GM19395 (cell line): ENCODE measurements around the gene GET3.
A peak's percentile ranks its signal among the peaks of the same experiment; 100 is the strongest.
"Not testable (repeated sequence)": the region's sequence is repeated elsewhere in the genome, so short reads cannot be mapped to it uniquely, and the experiment has no call there.

Source experiments
- ATAC-seq: cut with Tn5 transposase; IDR thresholded peaks from one replicate; pipeline ENCODE4 v1.9.1; 2021; ENCODE audit warnings: mild to moderate bottlenecking, moderate library complexity; ENCODE audit not compliant: unreplicated experiment

Gene GET3

DNA sequence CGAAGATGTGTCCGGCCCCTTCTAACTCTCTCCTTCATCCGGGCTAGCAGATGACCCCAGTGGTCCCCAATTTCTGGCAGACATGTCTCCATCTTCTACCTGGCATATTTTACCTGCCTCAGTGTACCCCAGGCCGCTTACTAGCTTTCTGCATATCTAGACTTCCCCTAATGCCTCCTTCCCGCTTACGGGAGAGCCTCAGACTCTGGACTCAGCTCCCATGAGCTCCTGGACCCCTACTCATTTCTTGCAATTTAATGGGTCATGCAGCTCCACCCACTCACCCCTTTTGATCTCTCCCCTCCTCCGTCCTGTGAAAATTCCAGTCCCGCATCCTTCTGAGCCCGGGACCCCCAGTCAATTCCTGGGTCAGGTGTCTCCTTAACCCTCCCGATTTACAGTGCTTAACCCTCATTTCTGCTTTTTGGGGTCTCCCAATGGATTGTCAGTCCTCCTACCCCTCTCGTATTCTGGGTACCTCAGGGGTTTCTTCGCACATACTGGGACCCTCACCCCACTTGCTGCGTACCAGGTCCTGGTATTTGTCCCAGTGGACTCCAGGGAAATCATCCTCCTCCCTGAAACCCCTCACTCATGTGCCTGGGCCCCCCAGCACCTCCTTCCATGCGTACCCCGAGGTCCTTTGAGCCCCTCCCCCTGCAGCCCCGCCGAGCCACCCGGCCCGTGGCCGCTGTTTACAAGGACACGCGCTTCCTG is 53.5 kb downstream of the GET3 start:
- ATAC-seq, result no peak

DNA sequence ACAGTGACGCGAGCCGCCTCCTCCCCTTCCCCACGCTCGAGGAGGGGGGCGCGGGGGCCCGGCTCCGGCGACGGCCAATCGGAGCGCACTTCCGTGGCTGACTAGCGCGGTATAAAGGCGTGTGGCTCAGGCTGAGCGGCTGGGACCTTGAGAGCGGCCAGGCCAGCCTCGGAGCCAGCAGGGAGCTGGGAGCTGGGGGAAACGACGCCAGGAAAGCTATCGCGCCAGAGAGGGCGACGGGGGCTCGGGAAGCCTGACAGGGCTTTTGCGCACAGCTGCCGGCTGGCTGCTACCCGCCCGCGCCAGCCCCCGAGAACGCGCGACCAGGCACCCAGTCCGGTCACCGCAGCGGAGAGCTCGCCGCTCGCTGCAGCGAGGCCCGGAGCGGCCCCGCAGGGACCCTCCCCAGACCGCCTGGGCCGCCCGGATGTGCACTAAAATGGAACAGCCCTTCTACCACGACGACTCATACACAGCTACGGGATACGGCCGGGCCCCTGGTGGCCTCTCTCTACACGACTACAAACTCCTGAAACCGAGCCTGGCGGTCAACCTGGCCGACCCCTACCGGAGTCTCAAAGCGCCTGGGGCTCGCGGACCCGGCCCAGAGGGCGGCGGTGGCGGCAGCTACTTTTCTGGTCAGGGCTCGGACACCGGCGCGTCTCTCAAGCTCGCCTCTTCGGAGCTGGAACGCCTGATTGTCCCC is 54.2 kb downstream of the GET3 start, which contains the start of gene JUNB:
Gene JUNB, plus strand, starts transcription at position 142 of the 706 bp plus-strand sequence. Its CDS starts 286 bp downstream, at position 428.
- peak; percentile 32 for ATAC-seq

DNA sequence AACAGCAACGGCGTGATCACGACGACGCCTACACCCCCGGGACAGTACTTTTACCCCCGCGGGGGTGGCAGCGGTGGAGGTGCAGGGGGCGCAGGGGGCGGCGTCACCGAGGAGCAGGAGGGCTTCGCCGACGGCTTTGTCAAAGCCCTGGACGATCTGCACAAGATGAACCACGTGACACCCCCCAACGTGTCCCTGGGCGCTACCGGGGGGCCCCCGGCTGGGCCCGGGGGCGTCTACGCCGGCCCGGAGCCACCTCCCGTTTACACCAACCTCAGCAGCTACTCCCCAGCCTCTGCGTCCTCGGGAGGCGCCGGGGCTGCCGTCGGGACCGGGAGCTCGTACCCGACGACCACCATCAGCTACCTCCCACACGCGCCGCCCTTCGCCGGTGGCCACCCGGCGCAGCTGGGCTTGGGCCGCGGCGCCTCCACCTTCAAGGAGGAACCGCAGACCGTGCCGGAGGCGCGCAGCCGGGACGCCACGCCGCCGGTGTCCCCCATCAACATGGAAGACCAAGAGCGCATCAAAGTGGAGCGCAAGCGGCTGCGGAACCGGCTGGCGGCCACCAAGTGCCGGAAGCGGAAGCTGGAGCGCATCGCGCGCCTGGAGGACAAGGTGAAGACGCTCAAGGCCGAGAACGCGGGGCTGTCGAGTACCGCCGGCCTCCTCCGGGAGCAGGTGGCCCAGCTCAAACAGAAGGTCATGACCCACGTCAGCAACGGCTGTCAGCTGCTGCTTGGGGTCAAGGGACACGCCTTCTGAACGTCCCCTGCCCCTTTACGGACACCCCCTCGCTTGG is 55.0 kb downstream of the GET3 start:
- ATAC-seq, result no peak

DNA sequence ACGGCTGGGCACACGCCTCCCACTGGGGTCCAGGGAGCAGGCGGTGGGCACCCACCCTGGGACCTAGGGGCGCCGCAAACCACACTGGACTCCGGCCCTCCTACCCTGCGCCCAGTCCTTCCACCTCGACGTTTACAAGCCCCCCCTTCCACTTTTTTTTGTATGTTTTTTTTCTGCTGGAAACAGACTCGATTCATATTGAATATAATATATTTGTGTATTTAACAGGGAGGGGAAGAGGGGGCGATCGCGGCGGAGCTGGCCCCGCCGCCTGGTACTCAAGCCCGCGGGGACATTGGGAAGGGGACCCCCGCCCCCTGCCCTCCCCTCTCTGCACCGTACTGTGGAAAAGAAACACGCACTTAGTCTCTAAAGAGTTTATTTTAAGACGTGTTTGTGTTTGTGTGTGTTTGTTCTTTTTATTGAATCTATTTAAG is 55.6 kb downstream of the GET3 start:
- no peak for ATAC-seq

DNA sequence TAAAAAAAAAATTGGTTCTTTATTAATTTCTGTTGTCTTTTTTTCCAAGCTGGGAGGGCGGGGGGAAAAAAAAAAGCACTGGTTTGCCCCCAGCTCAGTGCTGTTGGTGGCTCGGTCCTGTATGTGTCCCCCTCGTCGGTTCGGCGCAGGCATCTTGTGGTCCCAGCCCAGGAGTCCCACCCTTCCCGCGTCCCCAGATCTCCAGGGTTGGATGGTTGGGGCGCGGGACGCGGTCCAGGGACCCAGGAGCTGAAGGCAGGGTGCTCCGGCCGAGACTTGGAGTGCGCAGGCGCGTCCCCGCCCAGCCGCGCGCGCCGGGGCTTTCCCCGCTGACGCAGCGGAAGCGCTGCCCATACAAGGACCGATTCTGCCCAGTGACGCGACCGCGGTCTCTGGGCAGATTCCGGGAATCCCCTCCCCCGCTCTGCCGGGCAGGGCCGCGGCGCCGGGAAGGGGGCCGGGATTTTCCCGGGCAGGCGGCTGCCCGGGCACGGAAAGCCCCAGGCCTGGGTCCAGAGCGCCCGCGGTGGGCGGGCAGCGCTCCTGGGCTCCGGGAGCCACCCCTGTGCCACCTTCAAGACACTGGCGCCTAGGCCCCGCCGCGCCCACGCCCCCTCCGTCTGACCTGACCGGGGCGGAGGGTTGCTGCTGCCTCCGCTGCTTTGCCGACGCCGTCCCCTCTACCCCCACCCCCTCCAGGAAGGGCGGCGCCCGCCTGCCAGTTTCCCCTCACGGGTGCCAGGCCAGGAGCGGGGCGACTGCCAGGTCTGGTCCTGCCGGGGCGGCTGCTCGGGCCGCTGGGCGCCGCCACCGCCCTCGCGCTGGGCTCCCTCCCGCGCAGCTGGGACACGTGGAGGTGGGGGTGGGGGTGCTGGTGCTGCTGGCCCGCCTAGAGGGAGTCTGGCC is 56.2 kb downstream of the GET3 start:
- ATAC-seq, result no peak

DNA sequence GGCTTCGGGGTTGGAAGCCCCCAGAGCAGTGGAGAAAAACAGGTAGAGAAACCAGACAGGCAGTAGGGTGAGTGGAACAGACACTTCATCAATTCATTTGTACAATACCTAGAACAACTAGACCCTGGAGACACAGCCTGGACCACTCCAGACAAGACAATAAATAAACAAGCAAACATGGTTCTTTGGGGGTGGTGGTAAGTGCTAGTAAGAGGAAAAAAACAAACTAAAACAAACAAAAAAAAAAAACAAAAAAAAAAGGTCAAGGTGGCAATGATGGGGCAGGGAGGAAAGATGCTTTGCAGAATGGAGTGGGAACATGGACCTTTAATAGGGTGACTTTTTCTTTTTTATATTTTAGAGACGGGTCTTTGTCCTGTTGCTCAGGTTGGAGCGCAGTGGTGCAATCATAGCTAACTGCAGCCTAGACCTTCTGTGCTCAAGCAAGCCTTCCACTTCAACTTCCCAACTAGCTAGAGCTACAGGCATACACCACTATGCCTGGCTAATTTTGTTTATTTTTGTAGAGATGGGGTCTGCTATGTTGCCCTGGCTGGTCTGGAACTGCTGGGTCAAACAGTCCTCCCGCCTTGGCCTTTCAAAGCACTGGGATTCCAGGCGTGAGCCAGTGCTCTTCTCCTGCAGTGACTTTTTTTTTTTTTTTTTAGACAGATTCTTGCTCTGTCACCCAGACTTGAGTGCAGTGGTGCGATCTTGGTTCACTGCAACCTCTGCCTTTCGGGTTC is 57.1 kb downstream of the GET3 start:
- ATAC-seq, result no peak

DNA sequence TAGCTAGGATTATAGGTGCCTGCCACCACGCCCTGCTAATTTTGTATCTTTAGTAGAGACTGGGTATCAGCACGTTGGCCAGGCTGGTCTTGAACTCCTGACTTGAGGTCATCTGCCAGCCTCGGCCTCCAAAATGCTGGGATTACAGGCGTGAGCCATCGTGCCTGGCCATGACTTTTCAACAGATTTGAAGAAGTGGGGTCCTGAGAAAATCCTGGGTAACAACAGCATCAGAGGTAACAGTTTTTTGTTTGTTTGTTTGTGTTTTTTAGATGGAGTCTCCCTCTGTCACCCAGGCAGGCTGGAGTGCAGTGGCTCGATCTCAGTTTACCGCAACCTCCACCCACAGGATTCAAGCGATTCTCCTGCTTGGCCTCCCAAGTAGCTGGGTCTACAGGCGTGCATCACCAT is 57.7 kb downstream of the GET3 start:
- ATAC-seq, result no peak

DNA sequence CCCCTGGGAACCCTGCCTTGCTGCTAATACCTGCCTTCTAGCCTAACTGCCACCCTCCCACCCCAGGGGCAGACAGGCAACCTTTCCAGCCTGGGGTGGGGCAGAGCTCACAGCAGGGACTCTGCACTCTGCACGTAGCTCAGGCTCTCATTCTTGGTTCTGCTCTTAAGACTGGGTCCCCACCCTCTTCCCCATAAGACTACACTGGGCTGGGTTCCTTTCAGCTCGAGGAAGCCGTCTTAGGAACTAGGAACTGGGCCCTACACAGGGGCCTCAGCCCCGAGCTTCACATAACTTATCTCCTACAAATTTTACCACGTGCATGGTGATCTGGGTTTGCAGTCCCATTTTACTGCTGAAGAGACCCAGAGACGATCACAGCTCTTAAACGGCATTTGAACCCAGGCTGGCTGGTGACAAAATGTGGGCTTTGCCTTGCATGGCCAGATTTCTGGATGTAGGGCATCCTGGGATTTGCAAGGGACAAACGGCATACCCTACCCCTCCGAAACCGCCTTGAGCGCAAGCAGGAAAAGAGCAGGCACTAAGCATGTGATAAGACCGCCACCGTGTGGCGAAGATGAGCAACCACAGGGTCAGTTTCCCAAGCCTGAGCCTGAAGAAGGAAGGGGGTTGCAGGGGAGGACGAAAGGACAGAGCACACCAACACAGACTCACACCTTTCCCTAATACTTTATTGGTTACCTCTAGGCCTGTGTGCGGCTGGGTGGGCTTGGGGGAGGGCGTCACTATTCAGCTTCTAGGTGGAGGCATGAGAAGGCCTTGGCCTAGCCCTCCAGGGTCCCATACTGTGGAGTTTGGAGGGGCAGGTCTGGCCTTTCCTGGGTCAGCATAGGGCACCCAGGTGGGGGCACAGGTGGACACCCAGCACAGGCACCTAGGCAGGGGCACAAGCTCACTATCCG is 59.1 kb downstream of the GET3 start:
- ATAC-seq, result no peak

DNA sequence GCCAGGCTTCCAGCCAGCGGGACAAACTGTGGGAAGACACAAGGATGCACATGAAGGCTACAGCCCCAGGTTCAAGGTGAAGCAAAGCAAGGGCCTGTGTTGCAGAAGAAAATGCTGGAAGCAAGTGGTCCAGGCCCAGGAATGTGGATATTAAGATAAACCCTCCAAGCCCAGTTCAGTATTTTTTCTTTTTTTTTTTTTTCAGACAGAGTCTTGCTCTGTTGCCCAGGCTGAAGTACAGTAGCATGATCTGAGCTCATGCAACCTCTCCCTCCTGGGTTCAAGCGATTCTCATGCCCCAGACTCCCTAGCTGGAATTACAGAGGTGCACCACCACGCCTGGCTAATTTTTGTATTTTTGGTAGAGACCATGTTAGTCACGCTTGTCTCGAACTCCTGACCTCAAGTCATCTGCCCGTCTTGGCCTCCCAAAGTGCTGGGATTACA is 59.9 kb downstream of the GET3 start:
- ATAC-seq, result no peak

DNA sequence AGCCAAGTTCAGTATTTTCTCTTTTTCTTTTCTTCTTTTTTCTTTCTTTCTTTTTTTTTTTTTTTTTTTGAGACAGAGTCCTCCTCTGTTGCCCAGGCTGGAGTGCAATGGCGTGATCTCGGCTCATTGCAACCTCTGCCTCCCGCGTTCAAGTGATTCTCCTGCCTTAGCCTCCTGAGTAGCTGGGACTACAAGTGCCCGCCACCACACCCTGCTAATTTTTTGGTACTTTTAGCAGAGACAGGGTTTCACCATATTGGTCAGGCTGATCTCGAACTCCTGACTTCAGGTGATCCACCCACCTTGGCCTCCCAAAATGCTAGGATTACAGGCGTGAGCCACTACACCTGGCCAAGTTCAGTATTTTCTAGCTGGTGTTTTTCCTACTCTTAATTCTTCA is 60.3 kb downstream of the GET3 start:
- not testable (repeated sequence) for ATAC-seq
